Keratinocyte (primary cell): ENCODE results near the gene ADAMTS2. TPM values are rescaled to one million over a fixed set of nuclear protein-coding genes. Genes with fewer than 3 reads are reported as not detected.

ENCODE experiments used
- DNase-seq: peaks from one replicate; pipeline ENCODE4 v3.0.0-alpha.2; 2011; ENCODE audit warnings: low read depth, missing footprints, low spot score
- FAIRE-seq: peaks from 2 replicates; lab custom pipeline; 2011; peaks lifted over from hg19 to GRCh38; lab: Jason Lieb, UNC
- H2AFZ ChIP-seq: 2 replicates; pipeline ENCODE4 v1.6.0; 2012; ENCODE audit warnings: low read length, control low read depth, inconsistent platforms; ENCODE audit not compliant: control insufficient read depth
- H3K27ac ChIP-seq: 2 replicates; pipeline ENCODE4 v1.5.1; 2011; ENCODE audit warnings: low read length; ENCODE audit not compliant: control insufficient read depth, insufficient read depth
- H3K27me3 ChIP-seq: 3 replicates; pipeline ENCODE4 v1.6.0; 2011; ENCODE audit warnings: low read length; ENCODE audit not compliant: control insufficient read depth, insufficient read depth; ENCODE audit errors: extremely low read depth
- H3K36me3 ChIP-seq, 2 experiments: 2 replicates in 1 of 2; 3 replicates in 1 of 2; pipeline ENCODE4 v1.5.1; 2011; ENCODE audit warnings: low read length in 2 of 2, mild to moderate bottlenecking in 1 of 2; ENCODE audit not compliant: control insufficient read depth in 2 of 2, insufficient read depth in 2 of 2; ENCODE audit errors: extremely low read depth in 1 of 2
- H3K4me1 ChIP-seq: 3 replicates; pipeline ENCODE4 v1.5.1; 2011; ENCODE audit warnings: low read length; ENCODE audit not compliant: control insufficient read depth, insufficient read depth; ENCODE audit errors: extremely low read depth
- H3K4me2 ChIP-seq: 3 replicates; pipeline ENCODE4 v1.6.0; 2011; ENCODE audit warnings: low read depth, low read length; ENCODE audit not compliant: control insufficient read depth, insufficient read depth; ENCODE audit errors: extremely low read depth
- H3K4me3 ChIP-seq, 3 experiments: fragments of 200-600 bp in 1 of 3; sonication (generic) in 1 of 3; 2 replicates in 2 of 3; 3 replicates in 1 of 3; pipeline ENCODE4 v1.5.1; 2011 to 2016; ENCODE audit warnings: low read length in 3 of 3, mild to moderate bottlenecking in 3 of 3, control low read depth in 2 of 3, inconsistent platforms in 1 of 3, low read depth in 1 of 3, mixed read lengths in 1 of 3, mixed run types in 1 of 3, moderate library complexity in 1 of 3; ENCODE audit not compliant: control insufficient read depth in 2 of 3, insufficient read depth in 2 of 3; ENCODE audit errors: extremely low read depth in 1 of 3
- H3K79me2 ChIP-seq: 2 replicates; pipeline ENCODE4 v1.6.0; 2012; ENCODE audit warnings: low read length; ENCODE audit not compliant: control insufficient read depth, insufficient read depth
- H3K9ac ChIP-seq: 3 replicates; pipeline ENCODE4 v1.6.0; 2011; ENCODE audit warnings: low read length; ENCODE audit not compliant: control insufficient read depth, insufficient read depth; ENCODE audit errors: extremely low read depth
- H3K9me1 ChIP-seq: 3 replicates; pipeline ENCODE4 v1.6.0; 2011; ENCODE audit warnings: low read length; ENCODE audit not compliant: control insufficient read depth, insufficient read depth; ENCODE audit errors: extremely low read depth
- H3K9me3 ChIP-seq: 2 replicates; pipeline ENCODE4 v1.5.1; 2012; ENCODE audit warnings: low read depth, low read length; ENCODE audit not compliant: control insufficient read depth
- H4K20me1 ChIP-seq: 3 replicates; pipeline ENCODE4 v1.6.0; 2011; ENCODE audit warnings: low read length; ENCODE audit not compliant: control insufficient read depth, insufficient read depth; ENCODE audit errors: extremely low read depth
- EZH2 ChIP-seq: IDR thresholded peaks from one replicate; pipeline ENCODE4 v1.6.1; 2012; ENCODE audit warnings: inconsistent platforms, mild to moderate bottlenecking, low read length, moderate library complexity
- dilution Hi-C: fragments of 300-500 bp; cut with MboI; formaldehyde crosslinking; loops from one replicate; pipeline ENCODE4 v1.7.0; 2020; ENCODE audit warnings: low sequenced_read_pairs; ENCODE audit not compliant: extremely low pct_ligation_motif_present
- polyA plus RNA-seq, 5 experiments: library from polyadenylated mRNA; depleted of rRNA in 3 of 5; stranded (reverse) in 3 of 5; stranded (forward) in 1 of 5; unstranded in 1 of 5; fragments of >200 nt; gene quantifications; 1 replicate in 1 of 5; 2 replicates in 3 of 5; 3 replicates in 1 of 5; pipeline versions ENCODE4 v1.2.1 to v1.2.3, GENCODE V29; 2011 to 2012; ENCODE audit warnings: missing spikeins in 2 of 5, low read depth in 1 of 5, low replicate concordance in 1 of 5
- TF ChIP-seq, protein P1 (sequence below), 3 experiments: IDR thresholded peaks in 1 of 3; conservative IDR thresholded peaks in 1 of 3; optimal IDR thresholded peaks in 1 of 3; 2 replicates in 2 of 3; 3 replicates in 1 of 3; pipeline versions ENCODE3 to v1.5.1; 2011; ENCODE audit warnings: low read length in 3 of 3, mild to moderate bottlenecking in 3 of 3, moderate library complexity in 2 of 3, control low read depth in 1 of 3, inconsistent platforms in 1 of 3; ENCODE audit not compliant: insufficient read depth in 2 of 3; ENCODE audit errors: extremely low read depth in 1 of 3

ADAMTS2 gene
- polyA plus RNA-seq, 1 donor (not counting 4 experiments of a cell fraction or from before 2014, with no cell fraction given), result not detected

DNA sequence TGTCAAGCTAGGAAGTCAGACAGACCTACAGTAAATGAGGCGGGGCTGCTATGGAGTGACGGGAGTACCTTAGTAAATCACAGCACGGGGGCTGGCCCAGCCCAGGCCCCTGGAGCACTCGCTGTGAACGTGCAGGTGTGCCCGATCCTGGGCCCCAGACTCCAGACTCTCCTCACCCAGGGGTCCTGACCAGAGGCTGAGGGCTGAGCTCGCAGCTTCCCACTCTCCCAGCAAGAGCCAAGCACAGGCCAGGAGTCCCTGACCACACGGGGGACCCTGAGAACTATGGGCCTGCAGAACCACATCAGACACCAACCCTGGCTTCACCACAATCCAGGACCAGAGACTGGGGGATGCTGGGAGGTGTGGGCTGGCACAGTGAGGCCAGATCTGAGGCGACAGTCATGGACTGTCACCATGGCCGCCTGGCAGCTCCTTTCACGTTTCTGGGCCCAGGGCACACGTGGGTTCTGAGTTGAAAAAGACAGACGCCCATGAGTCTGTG, 73.4 kb downstream of the ADAMTS2 start:
- no peak overlapping the region for H3K4me2 ChIP-seq
- FAIRE-seq, result no peak
- H4K20me1 ChIP-seq, result no peaks in the 10 kb centered on the region
- H3K36me3 ChIP-seq, result no peaks in the 10 kb centered on the region
- no peaks in the 10 kb centered on the region for H3K79me2 ChIP-seq
- TF ChIP-seq, protein P1, sequence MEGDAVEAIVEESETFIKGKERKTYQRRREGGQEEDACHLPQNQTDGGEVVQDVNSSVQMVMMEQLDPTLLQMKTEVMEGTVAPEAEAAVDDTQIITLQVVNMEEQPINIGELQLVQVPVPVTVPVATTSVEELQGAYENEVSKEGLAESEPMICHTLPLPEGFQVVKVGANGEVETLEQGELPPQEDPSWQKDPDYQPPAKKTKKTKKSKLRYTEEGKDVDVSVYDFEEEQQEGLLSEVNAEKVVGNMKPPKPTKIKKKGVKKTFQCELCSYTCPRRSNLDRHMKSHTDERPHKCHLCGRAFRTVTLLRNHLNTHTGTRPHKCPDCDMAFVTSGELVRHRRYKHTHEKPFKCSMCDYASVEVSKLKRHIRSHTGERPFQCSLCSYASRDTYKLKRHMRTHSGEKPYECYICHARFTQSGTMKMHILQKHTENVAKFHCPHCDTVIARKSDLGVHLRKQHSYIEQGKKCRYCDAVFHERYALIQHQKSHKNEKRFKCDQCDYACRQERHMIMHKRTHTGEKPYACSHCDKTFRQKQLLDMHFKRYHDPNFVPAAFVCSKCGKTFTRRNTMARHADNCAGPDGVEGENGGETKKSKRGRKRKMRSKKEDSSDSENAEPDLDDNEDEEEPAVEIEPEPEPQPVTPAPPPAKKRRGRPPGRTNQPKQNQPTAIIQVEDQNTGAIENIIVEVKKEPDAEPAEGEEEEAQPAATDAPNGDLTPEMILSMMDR (optimal IDR thresholded peaks at IDR 0.05 in 1 of 3, IDR thresholded peaks at IDR 0.05 in 1 of 3, conservative IDR thresholded peaks at IDR 0.05 in 1 of 3; ENCODE audit: extremely low read depth in 1 of 3, insufficient read depth in 2 of 3, low read length in 3 of 3), result no peak
- no peak for TF ChIP-seq EZH2
- no peak overlapping the region for H3K4me3 ChIP-seq
- dilution Hi-C loops, result no loop called here
- no peak overlapping the region for H3K9ac ChIP-seq
- peaks cover 16% of the 10 kb centered on the region for H3K9me3 ChIP-seq
- no peaks in the 10 kb centered on the region for H3K27me3 ChIP-seq
- H3K9me1 ChIP-seq, result no peaks in the 10 kb centered on the region
- no peak overlapping the region for H2AFZ ChIP-seq
- no peaks in the 10 kb centered on the region for H3K4me1 ChIP-seq
- DNase-seq, result no peak
- no peak overlapping the region for H3K27ac ChIP-seq

DNA sequence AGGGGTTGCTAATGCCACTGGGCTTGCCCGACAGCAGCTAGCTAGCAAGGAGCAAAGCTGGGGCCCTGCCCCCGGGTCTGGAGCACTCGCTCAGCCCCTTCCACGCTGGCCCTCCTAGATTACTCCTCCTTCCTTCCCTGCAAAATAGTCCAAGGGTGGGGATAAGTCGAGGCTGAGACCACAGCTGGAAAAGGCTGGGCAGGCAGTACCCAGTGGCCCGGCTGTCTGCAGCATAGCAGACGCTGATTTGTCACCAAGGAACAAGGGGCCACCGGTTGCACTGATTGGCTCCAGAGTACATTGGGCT, 73.9 kb downstream of the ADAMTS2 start:
- H3K9ac ChIP-seq, result no peak overlapping the region
- H3K4me3 ChIP-seq, result no peak overlapping the region
- DNase-seq (no peak), FAIRE-seq (no peak)
- no peak overlapping the region for H3K4me2 ChIP-seq
- H4K20me1 ChIP-seq, result no peaks in the 10 kb centered on the region
- peaks cover 15% of the 10 kb centered on the region for H3K9me3 ChIP-seq
- H3K36me3 ChIP-seq, result no peaks in the 10 kb centered on the region
- no peak overlapping the region for H2AFZ ChIP-seq
- no peaks in the 10 kb centered on the region for H3K27me3 ChIP-seq
- H3K4me1 ChIP-seq, result no peaks in the 10 kb centered on the region
- H3K27ac ChIP-seq, result no peak overlapping the region
- no peaks in the 10 kb centered on the region for H3K9me1 ChIP-seq
- no peaks in the 10 kb centered on the region for H3K79me2 ChIP-seq
- no peak for TF ChIP-seq EZH2
- TF ChIP-seq, protein P1 (optimal IDR thresholded peaks at IDR 0.05 in 1 of 3, IDR thresholded peaks at IDR 0.05 in 1 of 3, conservative IDR thresholded peaks at IDR 0.05 in 1 of 3; ENCODE audit: extremely low read depth in 1 of 3, insufficient read depth in 2 of 3, low read length in 3 of 3), result no peak
- dilution Hi-C loops, result no loop called here
